H1 (cell line): ENCODE results near the gene SH2D7. TPM values are rescaled to one million over a fixed set of nuclear protein-coding genes. Genes with fewer than 3 reads are reported as not detected.

Source experiments
- CTCF ChIA-PET: fragments of 300-600 bp; sonication (Branson Sonifier 250); formaldehyde crosslinking; loops from one replicate; lab custom pipeline; 2021; ENCODE audit not compliant: partially characterized antibody; lab: Charles Lee
- POLR2A ChIA-PET: fragments of 300-600 bp; sonication (Branson Sonifier 250); formaldehyde crosslinking; loops from one replicate; lab custom pipeline; 2021; ENCODE audit warnings: inconsistent platforms; ENCODE audit not compliant: partially characterized antibody; lab: Charles Lee
- DNase-seq, 2 experiments: peaks; one replicate each; pipeline versions ENCODE4 v3.0.0 to v3.0.0-alpha.2; 2010 to 2022; ENCODE audit warnings: low spot score in 2 of 2, low read depth in 1 of 2, mixed read lengths in 1 of 2
- FAIRE-seq: peaks from 2 replicates; lab custom pipeline; 2011; peaks lifted over from hg19 to GRCh38; lab: Jason Lieb, UNC
- H2AFZ ChIP-seq: 2 replicates; pipeline ENCODE4 v1.8.1; 2012; ENCODE audit warnings: low read length, inconsistent platforms
- H2AK5ac ChIP-seq: 2 replicates; pipeline ENCODE4 v1.6.1; 2013; ENCODE audit warnings: low read depth, low read length
- H2BK120ac ChIP-seq: replicated peaks from 2 replicates; pipeline ENCODE3; 2013; ENCODE audit warnings: low read depth, low read length, inconsistent platforms
- H2BK12ac ChIP-seq: 2 replicates; pipeline ENCODE4 v1.6.1; 2013; ENCODE audit warnings: low read depth, low read length
- H2BK15ac ChIP-seq: 2 replicates; pipeline ENCODE4 v1.6.1; 2013; ENCODE audit warnings: low read length
- H2BK20ac ChIP-seq: 2 replicates; pipeline ENCODE4 v1.6.1; 2013; ENCODE audit warnings: low read length
- H2BK5ac ChIP-seq: 2 replicates; pipeline ENCODE4 v1.6.1; 2013; ENCODE audit warnings: low read depth, low read length
- H3K14ac ChIP-seq: 2 replicates; pipeline ENCODE4 v1.6.1; 2013; ENCODE audit warnings: inconsistent platforms; ENCODE audit not compliant: insufficient read length
- H3K18ac ChIP-seq: 2 replicates; pipeline ENCODE4 v1.6.1; 2013; ENCODE audit warnings: low read length; ENCODE audit errors: extremely low read depth
- H3K23ac ChIP-seq: 2 replicates; pipeline ENCODE4 v1.6.1; 2013; ENCODE audit warnings: inconsistent platforms; ENCODE audit not compliant: insufficient read length
- H3K23me2 ChIP-seq: 2 replicates; pipeline ENCODE4 v1.6.1; 2013; ENCODE audit warnings: low read depth, low read length
- H3K27ac ChIP-seq: 2 replicates; pipeline ENCODE4 v1.6.1; 2011; ENCODE audit warnings: low read depth, low read length, inconsistent platforms
- H3K27me3 ChIP-seq, 4 experiments: replicated peaks in 1 of 4; 1 replicate in 1 of 4; 2 replicates in 3 of 4; pipeline versions ENCODE4 v1.6.1 to v1.8.1; 2011 to 2013; ENCODE audit warnings: low read length in 3 of 4, mild to moderate bottlenecking in 3 of 4, inconsistent platforms in 2 of 4, mixed read lengths in 2 of 4, moderate library complexity in 1 of 4; ENCODE audit not compliant: control insufficient read depth in 3 of 4, insufficient read depth in 3 of 4; ENCODE audit errors: extremely low read depth in 1 of 4
- H3K36me3 ChIP-seq, 4 experiments: 2 replicates each; pipeline versions ENCODE4 v1.6.1 to v1.8.1; 2011 to 2013; ENCODE audit warnings: mild to moderate bottlenecking in 4 of 4, low read length in 3 of 4, moderate library complexity in 2 of 4, control low read depth in 1 of 4, inconsistent platforms in 1 of 4; ENCODE audit not compliant: insufficient read depth in 4 of 4, control insufficient read depth in 2 of 4
- H3K4ac ChIP-seq: replicated peaks from 2 replicates; pipeline ENCODE3; 2013; ENCODE audit warnings: low read length, low read depth, mixed read lengths, inconsistent platforms; ENCODE audit not compliant: insufficient read length
- H3K4me1 ChIP-seq, 4 experiments: replicated peaks in 1 of 4; 1 replicate in 1 of 4; 2 replicates in 3 of 4; pipeline versions ENCODE4 v1.6.1 to v1.8.1; 2011 to 2013; ENCODE audit warnings: low read length in 3 of 4, inconsistent platforms in 2 of 4, mixed read lengths in 1 of 4; ENCODE audit not compliant: insufficient read depth in 4 of 4, control insufficient read depth in 3 of 4
- H3K4me2 ChIP-seq, 2 experiments: 2 replicates each; pipeline versions ENCODE4 v1.6.1 to v1.8.1; 2011 to 2013; ENCODE audit warnings: low read depth in 2 of 2, low read length in 2 of 2, control low read depth in 1 of 2, inconsistent platforms in 1 of 2, mild to moderate bottlenecking in 1 of 2; ENCODE audit not compliant: insufficient read depth in 1 of 2
- H3K4me3 ChIP-seq, 4 experiments: fragments of 200-600, 300-600 bp in 1 of 4; sonication (generic), shearing (Covaris generic), sonication (Bioruptor Twin) in 1 of 4; 2 replicates each; pipeline versions ENCODE4 v1.5.1 to v1.8.1; 2011 to 2016; ENCODE audit warnings: low read length in 4 of 4, low read depth in 3 of 4, control low read depth in 2 of 4, inconsistent platforms in 2 of 4, mild to moderate bottlenecking in 2 of 4, mixed read lengths in 1 of 4, moderate library complexity in 1 of 4; ENCODE audit not compliant: insufficient read depth in 2 of 4; ENCODE audit errors: extremely low read depth in 1 of 4
- H3K56ac ChIP-seq: replicated peaks from 2 replicates; pipeline ENCODE3; 2013; ENCODE audit warnings: low read depth, mild to moderate bottlenecking, mixed read lengths, low read length, inconsistent platforms; ENCODE audit not compliant: insufficient read length
- H3K79me1 ChIP-seq: 2 replicates; pipeline ENCODE4 v1.6.1; 2013; ENCODE audit warnings: low read depth, low read length, control low read depth
- H3K79me2 ChIP-seq, 2 experiments: 2 replicates each; pipeline versions ENCODE4 v1.6.1 to v1.8.1; 2012 to 2013; ENCODE audit warnings: low read length in 2 of 2, mild to moderate bottlenecking in 2 of 2, inconsistent platforms in 1 of 2; ENCODE audit not compliant: insufficient read depth in 2 of 2, control insufficient read depth in 1 of 2
- H3K9ac ChIP-seq, 4 experiments: replicated peaks in 1 of 4; 1 replicate in 1 of 4; 2 replicates in 3 of 4; pipeline versions ENCODE4 v1.6.1 to v1.8.1; 2011 to 2013; ENCODE audit warnings: low read depth in 3 of 4, low read length in 3 of 4, control low read depth in 2 of 4, mild to moderate bottlenecking in 2 of 4, moderate library complexity in 2 of 4, inconsistent platforms in 1 of 4; ENCODE audit errors: extremely low read depth in 1 of 4
- H3K9me3 ChIP-seq, 2 experiments: 2 replicates each; pipeline versions ENCODE4 v1.6.1 to v1.8.1; 2012 to 2013; ENCODE audit warnings: mild to moderate bottlenecking in 2 of 2, moderate library complexity in 2 of 2, control low read depth in 1 of 2, inconsistent platforms in 1 of 2, low read depth in 1 of 2, low read length in 1 of 2, mixed read lengths in 1 of 2; ENCODE audit not compliant: insufficient read depth in 2 of 2
- H4K20me1 ChIP-seq, 2 experiments: replicated peaks in 1 of 2; 2 replicates each; pipeline versions ENCODE3 to v1.8.1; 2011 to 2013; ENCODE audit warnings: inconsistent platforms in 2 of 2, low read length in 2 of 2, mild to moderate bottlenecking in 1 of 2; ENCODE audit not compliant: insufficient read depth in 2 of 2, control insufficient read depth in 1 of 2
- H4K5ac ChIP-seq: 2 replicates; pipeline ENCODE4 v1.6.1; 2013; ENCODE audit warnings: low read length, low read depth, mixed read lengths, inconsistent platforms; ENCODE audit not compliant: insufficient read length
- H4K8ac ChIP-seq: 2 replicates; pipeline ENCODE4 v1.8.0; 2013; ENCODE audit warnings: mild to moderate bottlenecking, moderate library complexity, low read length, inconsistent platforms; ENCODE audit not compliant: insufficient read depth; ENCODE audit errors: extremely low read depth
- H4K91ac ChIP-seq: replicated peaks from 2 replicates; pipeline ENCODE3; 2013; ENCODE audit warnings: low read length, mixed read lengths, inconsistent platforms; ENCODE audit not compliant: insufficient read length
- KDM1A ChIP-seq: fragments of 200-600, 300-600 bp; sonication (generic); IDR thresholded peaks from 2 replicates; pipeline ENCODE4 v1.7.1; 2016; ENCODE audit warnings: mild to moderate bottlenecking, low read length, borderline replicate concordance
- PHF8 ChIP-seq: fragments of 200-600 bp; sonication (generic); conservative IDR thresholded peaks from 2 replicates; pipeline ENCODE4 v1.7.1; 2012; ENCODE audit warnings: low read depth, mild to moderate bottlenecking, inconsistent platforms, low read length, moderate library complexity
- WGBS, 2 experiments: shearing (Covaris generic) in 1 of 2; methylation state at CpG; one replicate each; pipeline versions ENCODE4 v1.1.6 to v1.1.7; 2013 to 2015; ENCODE audit warnings: low lambda C conversion rate in 2 of 2, mixed read lengths in 2 of 2, inconsistent platforms in 1 of 2, low coverage in 1 of 2, missing lambda C conversion rate in 1 of 2; ENCODE audit not compliant: insufficient replicate concordance in 2 of 2, insufficient coverage in 1 of 2, insufficient read length in 1 of 2; ENCODE audit errors: extremely low coverage in 1 of 2, missing lambda C conversion rate in 1 of 2; 5-methylcytosine and 5-hydroxymethylcytosine counted together
- polyA plus RNA-seq, 7 experiments: library from polyadenylated mRNA; depleted of rRNA in 3 of 7; stranded (reverse) in 5 of 7; unstranded in 2 of 7; fragments of >200 nt in 5 of 7; fragments of 200-250 nt in 2 of 7; gene quantifications; 1 replicate in 5 of 7; 2 replicates in 1 of 7; 4 replicates in 1 of 7; pipeline versions ENCODE4 v1.2.1 to v1.2.3, GENCODE V29; 2011 to 2013; ENCODE audit warnings: missing spikeins in 2 of 7, mixed read lengths in 2 of 7
- total RNA-seq: library from RNA; stranded (reverse); fragmentation: NEBNext Ultra II Directional; extraction: Animal tissue kit (Norgen Biotek cat#: 25700); gene quantifications from 2 replicates; pipeline ENCODE4 v1.2.1, GENCODE V29; 2021

SH2D7 gene
- total and polyA plus RNA-seq, 2 of the 8 experiments (the other 6 are each of a cell fraction or from before 2014, with no cell fraction given): not detected

- Histone ChIP-seq H3K9ac (peak overlapping the region; percentile 13 to 66 (median 43); a peak in 2 of 7 replicates), H2BK20ac (no peak overlapping the region), H4K5ac (peak overlapping the region; percentile 31), H3K4ac (peak overlapping the region; percentile 32), H4K91ac (peak overlapping the region; percentile 20), H3K14ac (no peak overlapping the region), H2BK5ac (no peak overlapping the region), H2BK120ac (no peak overlapping the region), H3K79me1 (peaks cover 8% of the 10 kb centered on the region), H3K36me3 (no peaks in the 10 kb centered on the region), H3K23me2 (peaks cover 12% of the 10 kb centered on the region), H2AK5ac (no peak overlapping the region), H3K9me3 (no peaks in the 10 kb centered on the region), H2BK12ac (no peak overlapping the region; the same call in 1 of the 2 replicates), H3K79me2 (no peaks in the 10 kb centered on the region), H3K56ac (no peak overlapping the region), H2AFZ (peak overlapping the region; percentile 25; the same call in 1 of the 2 replicates), H3K27ac (no peak overlapping the region), H2BK15ac (no peak overlapping the region), H3K4me2 (peak overlapping the region; percentile 66 to 75), H4K8ac (peak overlapping the region; percentile 84), H3K27me3 (no peaks in the 10 kb centered on the region; a peak in 1 of 7 replicates), H4K20me1 (no peaks in the 10 kb centered on the region), H3K18ac (no peak overlapping the region; the same call in 1 of the 2 replicates), H3K4me1 (peaks cover 0 to 21% (median 14%) of the 10 kb centered on the region in 4 experiments; a peak in 6 of 7 replicates), H3K4me3 (peak overlapping the region; percentile 44 to 78 (median 56)), H3K23ac (no peak overlapping the region)
- no peak for TF ChIP-seq KDM1A
- TF ChIP-seq PHF8: 0 out of 2 replicates have a peak, but pooled peaks have one; percentile 15
- ChIA-PET CTCF (interaction anchor here (0.7 to 6.8 kb wide), 29 partner anchors 8 to 171 kb away, joined by 3 to 64 read pairs (median 4); no protein-coding TSS in a partner anchor), POLR2A (interaction anchor here (0.8 to 1.7 kb wide), 3 partner anchors 8 to 10 kb away, joined by 3 to 9 read pairs (median 7); no protein-coding TSS in a partner anchor)
- WGBS, 2 experiments: 49% methylated on average over 24 of the region's 51 CpGs; no CpG with 5 or more reads in 1 of the 2 experiments
- FAIRE-seq (no peak), DNase-seq (peak in 1 of 2 experiments; percentile 56)
Observed at GRCh38 chr15:78130466-78131294, 38.3 kb downstream of the SH2D7 start.
